Measurements from ENCODE around the gene PLCB1. TPM values are rescaled to one million over a fixed set of nuclear protein-coding genes. Genes with fewer than 3 reads are reported as not detected.
A peak's percentile ranks its signal among the peaks of the same experiment; 100 is the strongest.

Gene PLCB1
- polyA plus RNA-seq, 1 donor = 15.9 TPM

- no peak for DNase-seq
These were observed 81.2 kb downstream of the PLCB1 start for GRCh38 chr20:8213270-8213669.

DNA sequence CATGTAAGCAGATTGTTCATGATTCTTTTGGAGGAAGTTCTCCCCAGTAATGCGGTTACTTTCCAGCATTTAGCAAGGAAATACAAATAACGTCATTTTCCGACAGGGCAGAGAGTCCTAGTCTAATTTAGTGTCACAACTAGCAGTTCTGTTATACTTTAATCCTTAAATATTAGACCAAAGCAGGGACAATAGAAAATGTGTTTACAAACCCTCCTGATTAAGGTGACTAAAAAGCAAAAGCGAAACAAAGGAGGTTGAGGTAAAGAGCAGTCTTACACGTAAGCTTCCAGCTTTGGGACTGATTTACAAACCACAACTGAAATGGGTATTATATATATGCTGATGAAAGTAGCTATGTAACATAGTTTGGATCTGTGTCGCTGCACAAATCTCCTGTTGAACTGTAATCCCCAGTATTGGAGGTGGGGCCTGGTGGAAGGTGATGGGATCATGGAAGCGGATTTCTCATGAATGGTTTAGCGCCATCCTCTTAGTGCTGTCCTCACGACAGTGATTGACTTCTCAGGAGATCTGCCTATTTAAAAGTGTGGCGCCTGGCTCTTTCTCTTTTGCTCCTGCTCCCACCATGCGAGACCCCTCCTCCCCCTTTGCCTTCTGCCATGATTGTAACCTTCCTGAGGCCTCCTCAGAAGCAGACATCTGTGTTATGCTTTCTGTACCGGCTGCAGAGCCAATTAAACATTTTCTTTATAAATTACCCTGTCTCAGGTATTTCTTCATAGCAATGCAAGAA, 81.9 kb downstream of the PLCB1 start:
- no peak for DNase-seq

DNA sequence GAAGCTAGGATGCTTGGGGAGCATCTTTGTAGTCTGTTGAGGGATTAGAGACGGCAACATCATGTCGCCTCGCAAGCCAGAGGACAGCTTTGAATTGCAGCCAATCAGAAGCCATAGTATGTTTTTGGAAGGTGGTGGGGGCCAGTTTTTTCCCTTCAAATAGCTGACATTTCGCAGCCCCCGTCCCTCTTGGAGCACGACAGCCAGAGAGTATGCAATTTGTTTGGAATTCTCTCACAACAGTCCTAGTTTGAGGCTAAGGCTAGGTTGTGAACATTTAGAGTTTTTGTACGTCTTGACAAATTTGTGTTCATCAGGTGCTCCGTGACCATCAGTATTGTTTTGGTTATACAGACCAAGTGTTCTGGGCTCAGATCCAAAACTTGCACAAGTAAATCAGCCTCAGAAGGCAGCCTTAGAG, 83.3 kb downstream of the PLCB1 start:
- DNase-seq = peak; percentile 29

DNA sequence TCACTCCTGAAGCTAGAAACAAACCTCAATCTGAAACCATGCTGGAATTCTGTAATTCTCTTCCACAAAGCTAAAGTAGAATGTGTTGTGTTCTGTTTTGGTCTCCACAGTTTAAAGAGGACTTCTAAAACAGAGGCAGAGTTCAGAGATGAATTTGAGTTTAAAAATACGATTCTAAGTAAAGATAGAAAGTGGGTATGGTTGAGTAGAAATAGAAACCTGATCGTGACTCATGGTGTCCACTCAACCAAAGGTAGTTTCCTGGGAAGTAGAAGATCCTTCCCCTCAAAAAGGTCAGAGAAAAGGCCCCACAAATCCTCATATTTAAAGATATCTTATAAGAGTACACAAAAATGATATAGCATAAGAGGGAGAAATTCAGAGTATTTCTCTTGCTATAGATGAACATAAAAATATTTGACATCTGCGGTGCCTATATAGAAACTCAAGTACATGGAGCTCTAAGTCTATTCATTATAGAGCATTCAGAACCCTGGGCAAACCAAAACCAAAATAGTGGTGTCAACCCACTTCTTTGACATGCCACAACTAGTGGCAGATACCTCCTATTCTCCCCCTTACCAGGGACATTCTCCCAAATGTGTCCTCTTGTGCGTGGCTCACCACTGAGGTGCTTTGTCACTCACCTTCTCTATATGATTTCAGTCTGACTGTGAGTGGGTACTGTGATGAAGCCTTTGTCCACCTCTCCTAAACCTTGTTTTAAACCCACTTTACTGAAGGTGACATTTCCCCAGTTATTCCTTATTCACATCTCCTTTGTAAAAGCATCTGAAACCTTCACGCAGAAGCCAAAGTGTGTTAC, 84.5 kb downstream of the PLCB1 start:
- DNase-seq = no peak

- DNase-seq = no peak
These were observed 86.8 kb downstream of the PLCB1 start for GRCh38 chr20:8218861-8219260.

GRCh38 chr20:8219403-8219802, 87.3 kb downstream of the PLCB1 start:
- DNase-seq = no peak

DNA sequence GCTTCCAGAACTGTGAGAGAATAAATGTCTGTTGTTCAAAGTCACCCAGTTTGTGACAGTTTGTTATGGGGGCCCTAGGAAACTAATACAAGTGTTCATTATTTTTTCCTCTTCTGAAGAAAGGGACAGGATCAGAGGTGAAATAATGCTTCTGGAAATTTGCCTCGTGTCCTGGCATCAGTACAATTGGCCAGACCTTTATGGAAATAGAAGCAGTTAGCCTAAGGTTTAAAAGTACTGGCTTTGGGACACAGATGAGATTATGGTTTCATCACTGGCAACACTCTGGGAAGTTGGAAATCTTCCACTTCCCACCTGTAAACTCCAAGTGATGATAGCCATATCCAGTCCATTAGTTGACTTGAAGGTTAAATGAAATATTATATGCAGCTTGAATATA, 88.7 kb downstream of the PLCB1 start:
- DNase-seq = no peak

DNA sequence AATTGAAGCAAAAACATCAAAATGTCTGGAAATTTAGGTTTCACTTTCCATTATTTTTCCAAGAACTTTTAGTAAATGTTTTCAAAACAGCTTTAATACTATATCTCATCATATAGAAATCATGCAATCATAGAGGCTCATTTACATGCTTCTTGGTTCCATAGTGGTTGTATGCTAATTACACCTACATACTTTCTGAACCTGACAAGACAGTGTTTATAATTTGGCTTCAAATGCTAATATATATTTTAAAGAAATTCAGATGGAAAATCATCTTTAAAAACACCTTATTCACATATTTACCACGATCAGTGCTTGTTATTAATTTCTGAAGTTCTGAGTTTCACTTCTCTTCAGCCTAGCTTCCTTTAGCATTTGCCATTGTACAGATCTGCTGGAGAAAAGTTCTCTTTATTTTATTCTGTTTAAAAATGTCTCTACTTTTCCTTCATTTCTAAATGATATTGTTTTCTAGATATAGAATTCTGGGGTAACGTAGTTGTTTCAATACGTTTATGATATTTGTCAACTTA, 89.9 kb downstream of the PLCB1 start:
- no peak for DNase-seq

- DNase-seq = no peak
These were observed 91.2 kb downstream of the PLCB1 start for GRCh38 chr20:8223091-8223870.

- DNase-seq = no peak
These were observed 93.6 kb downstream of the PLCB1 start for GRCh38 chr20:8225658-8226057.

GRCh38 chr20:8226106-8226505, 94.0 kb downstream of the PLCB1 start:
- no peak for DNase-seq

DNA sequence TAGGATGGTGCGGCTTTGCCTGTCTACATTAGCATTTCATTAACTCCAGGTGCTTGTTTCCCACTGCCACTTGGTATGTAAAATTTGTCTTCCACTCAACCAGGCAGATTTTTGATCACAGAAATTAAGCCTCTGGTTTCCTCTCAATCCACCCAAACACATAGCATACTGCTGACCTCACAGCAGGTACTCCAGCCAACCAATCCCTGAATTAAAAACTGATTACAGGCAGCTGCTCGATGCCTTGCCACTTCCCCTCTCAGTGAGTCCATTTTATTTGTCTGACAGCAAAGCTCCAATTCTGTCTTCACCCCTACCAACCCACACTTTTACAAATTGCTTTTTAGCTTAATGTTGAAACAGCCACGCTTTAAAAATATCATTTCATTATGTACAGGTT, 95.2 kb downstream of the PLCB1 start:
- DNase-seq = no peak

- DNase-seq = no peak
These were observed 96.2 kb downstream of the PLCB1 start for GRCh38 chr20:8228315-8228714.

DNA sequence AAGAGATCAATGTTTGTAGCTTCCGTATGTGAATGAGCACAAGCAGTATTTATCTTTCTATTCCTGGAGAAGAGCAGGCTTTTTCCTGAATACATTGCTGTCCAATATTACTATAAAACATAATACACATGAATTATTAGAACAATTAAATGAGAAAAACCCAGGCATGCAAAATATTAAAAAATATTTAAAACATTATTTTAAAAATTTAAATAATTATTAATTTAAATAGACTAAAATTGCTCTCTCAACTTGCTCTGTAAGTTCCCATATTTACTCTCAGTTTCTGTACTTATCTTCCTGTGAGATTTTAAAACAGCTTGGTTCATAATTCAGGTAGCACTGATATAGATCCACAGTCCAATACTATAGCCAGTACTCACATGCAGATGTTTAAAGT, 97.0 kb downstream of the PLCB1 start:
- DNase-seq = no peak

- no peak for DNase-seq
These were observed 99.0 kb downstream of the PLCB1 start for GRCh38 chr20:8231038-8231437.

GRCh38 chr20:8232332-8232731, 100.3 kb downstream of the PLCB1 start:
- no peak for DNase-seq

DNA sequence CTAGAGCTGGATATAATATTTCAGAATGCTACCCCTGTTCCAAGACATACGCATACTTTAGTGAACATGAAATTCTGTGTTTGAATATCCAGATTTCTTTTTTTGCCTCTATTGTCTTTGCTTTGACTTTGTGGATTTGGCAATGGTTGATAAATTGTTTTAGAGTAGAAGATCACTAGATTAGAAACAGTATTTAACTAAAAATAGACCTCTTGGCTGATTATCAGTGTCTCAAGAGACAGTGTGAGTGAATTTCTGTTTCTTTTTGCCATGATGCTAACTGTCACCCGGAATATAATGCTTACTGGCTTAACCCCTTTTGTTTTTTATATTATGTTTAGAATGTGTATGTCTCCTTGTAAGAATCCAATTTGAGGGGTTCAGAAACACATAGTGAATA, 102.5 kb downstream of the PLCB1 start:
- DNase-seq = no peak

DNA sequence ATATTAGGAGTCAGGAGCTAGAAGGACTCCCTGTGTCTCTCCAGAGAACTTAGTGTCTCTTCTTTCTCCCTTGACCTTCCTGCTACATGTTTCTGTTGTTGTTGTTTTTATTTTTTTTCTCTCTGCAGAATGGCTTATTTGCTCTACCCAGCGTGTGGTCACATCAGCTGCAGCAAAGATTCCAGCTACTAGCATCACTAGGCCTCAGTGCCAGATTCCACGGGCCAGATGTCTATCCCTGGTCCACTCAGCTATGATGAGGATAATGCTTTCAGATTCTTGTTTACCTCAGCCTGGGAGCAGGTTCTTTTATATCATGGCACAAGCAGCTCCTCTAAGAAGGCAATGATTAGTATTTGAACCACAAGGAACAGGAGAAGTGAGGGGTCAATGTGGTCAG, 110.0 kb downstream of the PLCB1 start:
- DNase-seq = no peak

DNA sequence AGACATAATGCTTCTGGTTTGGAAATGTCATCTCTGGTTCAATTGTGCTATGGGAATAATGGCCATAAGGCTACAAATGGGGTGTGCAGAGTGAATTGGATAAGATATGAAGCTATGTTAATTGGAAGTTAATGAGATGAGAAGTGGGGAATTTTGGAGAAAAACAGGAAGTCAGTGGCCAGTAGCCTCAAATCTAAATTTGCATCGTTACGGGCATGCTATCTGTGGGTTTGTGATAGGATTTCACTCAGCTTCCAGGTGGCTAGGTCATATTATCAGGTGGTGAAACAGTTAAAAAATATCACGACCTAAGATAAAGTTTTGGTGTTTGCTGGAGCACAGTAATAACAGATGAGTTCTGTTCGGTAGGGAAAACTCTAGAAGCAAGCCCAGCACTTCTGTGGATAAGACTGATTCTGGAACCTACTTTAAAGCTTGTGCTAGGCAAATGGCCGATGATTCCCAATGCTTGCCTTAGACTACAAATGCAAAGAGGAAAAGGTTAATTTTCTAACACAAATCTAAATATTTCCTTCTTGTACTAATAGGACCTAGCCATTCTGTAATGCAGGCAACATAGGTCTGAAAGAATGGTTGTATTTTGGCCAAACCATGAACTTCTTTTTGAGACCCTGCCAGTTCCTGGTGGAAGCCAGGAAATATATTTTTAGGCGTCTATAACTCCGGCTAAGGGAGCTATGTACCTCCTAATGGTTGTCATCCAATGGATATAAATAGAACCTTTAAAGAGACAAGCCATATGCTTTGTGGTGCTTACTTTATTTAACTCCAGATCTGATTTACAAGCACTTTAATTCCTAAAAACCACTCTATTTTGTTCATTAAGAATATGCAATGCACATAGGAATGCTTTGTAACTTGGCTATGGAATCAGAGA, 111.0 kb downstream of the PLCB1 start:
- peak; percentile 30 for DNase-seq

- peak; percentile 81 for DNase-seq
These were observed 112.6 kb downstream of the PLCB1 start for GRCh38 chr20:8244637-8245036.

- DNase-seq = no peak
These were observed 114.1 kb downstream of the PLCB1 start for GRCh38 chr20:8246153-8246552.

GRCh38 chr20:8246716-8247115, 114.7 kb downstream of the PLCB1 start:
- no peak for DNase-seq

Data from hindlimb muscle (tissue), 1 donor.